ENCODE data around the gene GREB1.

Gene GREB1

DNA sequence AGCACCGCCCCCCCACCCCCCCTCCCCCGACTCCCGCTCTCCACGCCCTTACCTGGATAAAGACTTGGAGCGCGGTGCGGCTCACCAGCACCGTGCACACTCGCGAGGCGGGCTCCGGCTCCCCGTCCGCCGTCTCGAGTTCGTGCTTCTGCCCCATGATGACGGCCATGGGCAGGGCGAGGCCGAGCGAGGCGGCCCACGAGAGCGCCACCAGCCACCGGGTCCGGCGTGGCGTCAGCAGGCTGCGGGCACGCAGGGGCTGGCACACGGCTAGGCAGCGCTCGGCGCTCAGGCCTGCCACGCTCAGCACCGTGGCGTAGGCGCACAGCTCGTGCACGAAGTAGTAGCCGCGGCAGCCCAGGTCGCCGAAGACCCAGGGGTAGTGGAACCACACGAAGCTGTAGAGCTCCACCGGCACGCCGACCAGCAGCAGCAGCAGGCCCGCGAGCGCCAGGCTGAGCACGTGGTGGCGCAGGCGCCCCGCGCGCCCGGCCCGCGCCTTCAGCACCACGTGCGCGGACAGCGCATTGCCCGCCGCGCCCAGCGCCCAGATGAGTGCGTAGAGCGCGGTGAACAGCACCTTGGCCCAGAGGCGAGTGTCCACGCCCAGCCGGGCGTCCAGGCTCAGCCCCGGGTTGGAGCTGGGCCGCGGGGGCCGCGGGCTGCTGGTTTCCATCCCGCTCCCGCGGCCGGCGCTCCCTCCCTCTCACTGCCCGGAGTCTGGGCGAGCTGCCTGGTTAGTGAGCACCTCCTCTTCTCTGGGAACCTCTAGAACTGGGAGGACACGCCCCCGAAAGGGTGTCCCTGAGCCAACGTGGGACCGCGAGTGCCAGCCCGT is 135.8 kb downstream of the GREB1 start, which contains the start of gene NTSR2:
NTSR2 (minus strand) TSS at position 742 of the 838 bp plus-strand sequence; CDS start at position 676, 66 bp downstream.
- intact Hi-C loops (cut with DNase I; ENCODE audit: low total_unique reads) = no loop called here
- H3K4me1 ChIP-seq = peaks cover 0 to 9% (median 6%) of the 10 kb centered on the region in 4 donors
- no peaks in the 10 kb centered on the region for H3K36me3 ChIP-seq
- no peaks in the 10 kb centered on the region for H3K9me3 ChIP-seq
- no peak within 1 kb of the TSS for H3K27ac ChIP-seq
- no peak within 1 kb of the TSS for H3K4me3 ChIP-seq
- TF ChIP-seq, protein P1, sequence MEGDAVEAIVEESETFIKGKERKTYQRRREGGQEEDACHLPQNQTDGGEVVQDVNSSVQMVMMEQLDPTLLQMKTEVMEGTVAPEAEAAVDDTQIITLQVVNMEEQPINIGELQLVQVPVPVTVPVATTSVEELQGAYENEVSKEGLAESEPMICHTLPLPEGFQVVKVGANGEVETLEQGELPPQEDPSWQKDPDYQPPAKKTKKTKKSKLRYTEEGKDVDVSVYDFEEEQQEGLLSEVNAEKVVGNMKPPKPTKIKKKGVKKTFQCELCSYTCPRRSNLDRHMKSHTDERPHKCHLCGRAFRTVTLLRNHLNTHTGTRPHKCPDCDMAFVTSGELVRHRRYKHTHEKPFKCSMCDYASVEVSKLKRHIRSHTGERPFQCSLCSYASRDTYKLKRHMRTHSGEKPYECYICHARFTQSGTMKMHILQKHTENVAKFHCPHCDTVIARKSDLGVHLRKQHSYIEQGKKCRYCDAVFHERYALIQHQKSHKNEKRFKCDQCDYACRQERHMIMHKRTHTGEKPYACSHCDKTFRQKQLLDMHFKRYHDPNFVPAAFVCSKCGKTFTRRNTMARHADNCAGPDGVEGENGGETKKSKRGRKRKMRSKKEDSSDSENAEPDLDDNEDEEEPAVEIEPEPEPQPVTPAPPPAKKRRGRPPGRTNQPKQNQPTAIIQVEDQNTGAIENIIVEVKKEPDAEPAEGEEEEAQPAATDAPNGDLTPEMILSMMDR (IDR thresholded peaks at IDR 0.05) = no peak
- no peak for DNase-seq
- H3K27me3 ChIP-seq = peaks cover 0 to 62% of the 10 kb centered on the region in 2 donors

DNA sequence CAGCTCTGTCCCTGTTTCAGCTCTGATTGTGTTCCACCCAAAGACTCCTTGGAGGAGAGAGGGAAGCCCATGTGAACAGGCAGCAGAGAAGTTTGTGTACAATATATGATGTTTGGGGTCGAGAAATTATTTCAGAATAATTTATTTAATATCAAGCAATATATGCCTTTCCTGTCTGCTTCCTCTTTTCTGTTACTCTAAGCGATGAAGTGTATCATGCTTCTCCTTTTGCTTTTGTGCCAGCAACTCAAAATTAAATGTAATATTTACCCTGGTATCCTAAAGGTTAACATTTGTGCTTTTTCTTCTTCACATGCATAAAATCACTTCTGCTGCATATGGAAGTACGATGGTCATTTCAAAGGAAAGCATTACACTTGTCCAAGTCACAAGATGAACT is 138.6 kb downstream of the GREB1 start:
- TF ChIP-seq, protein P1 (IDR thresholded peaks at IDR 0.05) = no peak
- no peak for DNase-seq
- Histone ChIP-seq H3K27me3 (peaks cover 0 to 64% of the 10 kb centered on the region in 2 donors), H3K9me3 (peaks cover 0 to 5% (median 0%) of the 10 kb centered on the region in 3 donors), H3K4me3 (no peak overlapping the region), H3K36me3 (no peaks in the 10 kb centered on the region), H3K4me1 (peaks cover 0 to 9% (median 6%) of the 10 kb centered on the region in 4 donors), H3K27ac (no peak overlapping the region)
- intact Hi-C loops (cut with DNase I; ENCODE audit: low total_unique reads) = no loop called here

DNA sequence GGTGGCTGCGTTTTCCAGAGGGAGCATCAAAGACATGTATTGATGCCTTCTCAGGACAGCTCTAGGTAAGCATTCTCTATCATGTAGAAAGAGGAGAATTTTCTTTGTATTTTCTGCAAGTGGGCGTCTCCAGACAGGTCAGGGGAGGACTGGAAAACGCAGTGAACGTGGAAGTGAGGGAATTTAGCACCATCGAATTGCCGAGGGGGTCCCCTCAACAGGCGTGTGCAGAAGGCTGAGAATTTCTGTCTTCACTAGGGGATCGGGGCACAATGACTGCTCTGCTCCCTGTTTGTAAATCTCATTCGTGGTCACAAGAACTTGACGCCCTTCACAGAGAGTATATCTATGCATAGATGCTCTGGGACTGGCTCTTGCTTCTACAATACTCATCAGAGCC is 141.1 kb downstream of the GREB1 start:
- TF ChIP-seq, protein P1 (IDR thresholded peaks at IDR 0.05) = no peak
- intact Hi-C loops (cut with DNase I; ENCODE audit: low total_unique reads) = no loop called here
- H3K27me3 ChIP-seq = peaks cover 0 to 62% of the 10 kb centered on the region in 2 donors
- no peak overlapping the region for H3K4me3 ChIP-seq
- peaks cover 0 to 3% (median 1%) of the 10 kb centered on the region in 4 donors for H3K4me1 ChIP-seq
- H3K9me3 ChIP-seq = peaks cover 0 to 5% (median 0%) of the 10 kb centered on the region in 3 donors
- H3K36me3 ChIP-seq = no peaks in the 10 kb centered on the region
- no peak overlapping the region for H3K27ac ChIP-seq
- DNase-seq = no peak

DNA sequence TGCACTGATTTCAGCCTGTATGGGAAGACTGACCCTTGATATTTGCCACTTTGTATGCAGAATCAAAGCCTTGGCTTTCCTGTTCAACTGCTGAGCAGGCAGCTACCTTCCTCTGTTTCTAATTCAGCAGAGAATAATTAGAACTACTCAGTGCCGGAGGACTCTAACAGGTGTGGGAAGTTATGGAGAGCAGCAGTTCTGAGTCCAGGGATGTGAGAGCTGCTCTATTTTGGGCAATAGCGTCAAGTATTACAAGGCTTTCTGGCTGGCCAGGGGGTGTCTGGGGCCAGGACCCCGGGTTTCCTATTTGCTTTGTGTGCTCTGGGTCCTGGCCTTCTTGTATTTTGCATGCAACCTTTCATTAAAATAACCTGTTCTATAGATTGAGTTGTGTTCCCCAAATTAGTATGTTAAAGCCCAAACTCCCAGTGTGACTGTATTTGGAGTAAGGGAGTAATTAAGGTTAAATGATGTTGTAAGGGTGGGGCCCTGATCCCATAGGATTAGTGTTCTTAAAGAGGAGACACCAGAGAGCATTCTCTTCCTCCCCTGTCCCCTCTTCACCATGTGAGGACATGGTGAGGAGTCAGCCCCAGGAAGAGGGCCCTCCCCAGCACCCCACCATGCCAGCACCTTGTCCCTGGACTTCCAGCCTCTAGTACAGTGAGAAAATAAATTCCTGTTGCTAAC is 141.7 kb downstream of the GREB1 start:
- Histone ChIP-seq H3K4me3 (no peak overlapping the region), H3K36me3 (no peaks in the 10 kb centered on the region), H3K27ac (no peak overlapping the region), H3K4me1 (no peaks in the 10 kb centered on the region), H3K9me3 (peaks cover 0 to 5% (median 0%) of the 10 kb centered on the region in 3 donors), H3K27me3 (peaks cover 0 to 61% of the 10 kb centered on the region in 2 donors)
- DNase-seq = no peak
- TF ChIP-seq, protein P1 (IDR thresholded peaks at IDR 0.05) = no peak
- intact Hi-C loops (cut with DNase I; ENCODE audit: low total_unique reads) = no loop called here

DNA sequence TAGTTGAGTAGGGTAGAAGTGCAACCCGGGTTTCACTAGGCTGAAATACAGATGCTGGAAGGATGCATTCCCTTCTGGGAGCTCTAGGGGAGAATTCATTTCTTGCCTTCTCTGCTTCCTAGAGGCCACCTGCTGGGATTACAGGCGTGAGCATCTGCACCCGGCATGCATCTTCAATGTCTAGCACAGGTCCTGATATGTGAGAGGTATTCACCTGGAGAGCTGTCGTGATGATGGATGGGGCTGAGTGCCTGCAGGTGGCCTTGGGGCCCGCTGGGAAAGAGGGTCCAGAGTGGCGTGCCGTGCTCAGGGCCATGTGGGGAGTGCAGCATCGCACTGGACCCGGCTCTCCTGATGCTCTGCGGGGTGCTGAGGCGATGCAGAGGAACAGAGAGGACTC is 142.8 kb downstream of the GREB1 start:
- H3K4me3 ChIP-seq = no peak overlapping the region
- TF ChIP-seq, protein P1 (IDR thresholded peaks at IDR 0.05) = no peak
- no peak overlapping the region for H3K27ac ChIP-seq
- no peak for DNase-seq
- H3K36me3 ChIP-seq = no peaks in the 10 kb centered on the region
- intact Hi-C loops (cut with DNase I; ENCODE audit: low total_unique reads) = no loop called here
- peaks cover 0 to 5% (median 0%) of the 10 kb centered on the region in 3 donors for H3K9me3 ChIP-seq
- H3K4me1 ChIP-seq = no peaks in the 10 kb centered on the region
- H3K27me3 ChIP-seq = peaks cover 0 to 54% of the 10 kb centered on the region in 2 donors
